IMR-90 (cell line): ENCODE results near the gene TBX10. TPM values are rescaled to one million over a fixed set of nuclear protein-coding genes. Genes with fewer than 3 reads are reported as not detected.

Source experiments
- ATAC-seq: fragments of 200-7000 bp; cut with Tn5 transposase; 2 replicates; pipeline ENCODE4 v1.9.1; 2020; ENCODE audit warnings: low read depth, mild to moderate bottlenecking, moderate library complexity
- BruUV-seq: library from RNA; stranded (reverse); fragments of 400-500 nt; replicated peaks from 2 replicates; lab custom pipeline; 2021; lab: Mats Ljungman, UMichigan
- CTCF ChIA-PET: fragments of 300-600 bp; formaldehyde crosslinking; extraction: SDS; loops from one replicate; lab custom pipeline; 2021; ENCODE audit warnings: antibody characterized with exemption; lab: Yijun Ruan, JAX
- POLR2A ChIA-PET: fragments of 300-600 bp; sonication (Branson Sonifier 250); formaldehyde crosslinking; loops from one replicate; lab custom pipeline; 2022; ENCODE audit warnings: antibody characterized with exemption; ENCODE audit not compliant: unreplicated experiment; lab: Charles Lee
- DNase-seq: peaks from one replicate; pipeline ENCODE4 v3.0.0; 2013
- H2AFZ ChIP-seq: replicated peaks from 2 replicates; pipeline ENCODE3; 2013; ENCODE audit warnings: low read length, mild to moderate bottlenecking; ENCODE audit not compliant: poor library complexity
- H2AK5ac ChIP-seq: 2 replicates; pipeline ENCODE4 v1.6.1; 2013; ENCODE audit warnings: low read depth, low read length, inconsistent platforms
- H2AK9ac ChIP-seq: replicated peaks from 2 replicates; pipeline ENCODE3; 2013; ENCODE audit warnings: mild to moderate bottlenecking, low read depth, low read length, moderate library complexity; ENCODE audit not compliant: poor library complexity
- H2BK120ac ChIP-seq: 2 replicates; pipeline ENCODE4 v1.6.1; 2013; ENCODE audit warnings: low read depth, low read length, inconsistent platforms
- H2BK15ac ChIP-seq: 3 replicates; pipeline ENCODE4 v1.6.1; 2013; ENCODE audit warnings: low read depth, low read length, inconsistent platforms
- H2BK20ac ChIP-seq: 2 replicates; pipeline ENCODE4 v1.6.1; 2013; ENCODE audit warnings: low read depth, mild to moderate bottlenecking, inconsistent platforms, low read length, moderate library complexity
- H2BK5ac ChIP-seq: 2 replicates; pipeline ENCODE4 v1.6.1; 2013; ENCODE audit warnings: mild to moderate bottlenecking, low read depth, low read length, inconsistent platforms; ENCODE audit not compliant: poor library complexity, severe bottlenecking
- H3K14ac ChIP-seq: replicated peaks from 2 replicates; pipeline ENCODE4 v1.6.1; 2013; ENCODE audit warnings: low read depth, low read length, inconsistent platforms
- H3K18ac ChIP-seq: 2 replicates; pipeline ENCODE4 v1.6.1; 2013; ENCODE audit warnings: low read depth, low read length, control low read depth
- H3K23ac ChIP-seq: 2 replicates; pipeline ENCODE4 v1.6.1; 2013; ENCODE audit warnings: low read depth, low read length, inconsistent platforms
- H3K27ac ChIP-seq: 2 replicates; pipeline ENCODE4 v1.5.1; 2013; ENCODE audit warnings: mild to moderate bottlenecking, control low read depth, low read length; ENCODE audit not compliant: insufficient read depth
- H3K27me3 ChIP-seq: 2 replicates; pipeline ENCODE4 v1.6.1; 2013; ENCODE audit warnings: low read length; ENCODE audit not compliant: control insufficient read depth, insufficient read depth
- H3K36me3 ChIP-seq: 2 replicates; pipeline ENCODE4 v1.6.1; 2013; ENCODE audit warnings: low read length, mixed read lengths; ENCODE audit not compliant: control insufficient read depth, insufficient read depth
- H3K4ac ChIP-seq: 2 replicates; pipeline ENCODE4 v1.6.1; 2013; ENCODE audit warnings: low read depth, low read length, inconsistent platforms
- H3K4me1 ChIP-seq: 2 replicates; pipeline ENCODE4 v1.6.1; 2013; ENCODE audit warnings: low read length, mixed read lengths; ENCODE audit not compliant: control insufficient read depth, insufficient read depth
- H3K4me2 ChIP-seq: 2 replicates; pipeline ENCODE4 v1.6.1; 2013; ENCODE audit warnings: low read depth, mild to moderate bottlenecking, control low read depth, low read length, moderate library complexity
- H3K4me3 ChIP-seq: 2 replicates; pipeline ENCODE4 v1.5.1; 2013; ENCODE audit warnings: low read depth, mild to moderate bottlenecking, control low read depth, low read length, moderate library complexity; ENCODE audit not compliant: insufficient read depth
- H3K56ac ChIP-seq: 2 replicates; pipeline ENCODE4 v1.6.1; 2013; ENCODE audit warnings: low read length, inconsistent platforms; ENCODE audit not compliant: insufficient read depth; ENCODE audit errors: extremely low read depth
- H3K79me1 ChIP-seq, 2 experiments: 2 replicates each; pipeline ENCODE4 v1.6.1; 2013; ENCODE audit warnings: low read length in 2 of 2, inconsistent platforms in 1 of 2, low read depth in 1 of 2
- H3K9ac ChIP-seq: 2 replicates; pipeline ENCODE4 v1.6.1; 2013; ENCODE audit warnings: low read depth, low read length, control low read depth
- H3K9me1 ChIP-seq: 2 replicates; pipeline ENCODE4 v1.6.1; 2013; ENCODE audit warnings: low read length, inconsistent platforms; ENCODE audit not compliant: insufficient read depth
- H3K9me3 ChIP-seq: 2 replicates; pipeline ENCODE4 v1.6.1; 2013; ENCODE audit warnings: low read length; ENCODE audit not compliant: control insufficient read depth, insufficient read depth
- H4K20me1 ChIP-seq: 2 replicates; pipeline ENCODE4 v1.6.1; 2013; ENCODE audit warnings: low read length, inconsistent platforms; ENCODE audit not compliant: insufficient read depth
- H4K5ac ChIP-seq: 2 replicates; pipeline ENCODE4 v1.6.1; 2013; ENCODE audit warnings: mild to moderate bottlenecking, low read depth, low read length, control low read depth
- H4K8ac ChIP-seq, 2 experiments: 2 replicates each; pipeline ENCODE4 v1.6.1; 2013; ENCODE audit warnings: low read depth in 2 of 2, low read length in 2 of 2, control low read depth in 1 of 2, inconsistent platforms in 1 of 2
- H4K91ac ChIP-seq: 2 replicates; pipeline ENCODE4 v1.6.1; 2013; ENCODE audit warnings: low read depth, low read length, inconsistent platforms; ENCODE audit not compliant: insufficient read depth
- BHLHE40 ChIP-seq: fragments of 150-350 bp; IDR thresholded peaks from 2 replicates; pipeline ENCODE4 v1.6.1; 2016; ENCODE audit warnings: mild to moderate bottlenecking, low read depth, low read length
- CEBPB ChIP-seq: IDR thresholded peaks from 2 replicates; pipeline ENCODE4 v1.6.1; 2012; ENCODE audit warnings: low read depth, low read length, improper control_type of control experiment
- CHD1 ChIP-seq: IDR thresholded peaks from 2 replicates; pipeline ENCODE4 v1.6.1; 2012; ENCODE audit warnings: low read depth, low read length, improper control_type of control experiment
- CTCF ChIP-seq: conservative IDR thresholded peaks from 2 replicates; pipeline ENCODE4 v1.5.1; 2012; ENCODE audit warnings: mild to moderate bottlenecking, low read depth, low read length, improper control_type of control experiment
- ELK1 ChIP-seq: fragments of 150-350 bp; IDR thresholded peaks from 2 replicates; pipeline ENCODE4 v1.6.1; 2016; ENCODE audit warnings: low read depth, mild to moderate bottlenecking, low read length, moderate library complexity, borderline replicate concordance
- FOS ChIP-seq: fragments of 150-350 bp; IDR thresholded peaks from 2 replicates; pipeline ENCODE4 v1.6.1; 2016; ENCODE audit warnings: low read depth, low read length
- MAFK ChIP-seq: IDR thresholded peaks from 2 replicates; pipeline ENCODE4 v1.6.1; 2012; ENCODE audit warnings: low read depth, low read length, improper control_type of control experiment
- MAZ ChIP-seq: IDR thresholded peaks from 2 replicates; pipeline ENCODE4 v1.6.1; 2012; ENCODE audit warnings: low read depth, mild to moderate bottlenecking, low read length, improper control_type of control experiment, moderate library complexity, borderline replicate concordance
- MXI1 ChIP-seq: IDR thresholded peaks from 2 replicates; pipeline ENCODE4 v1.6.1; 2012; ENCODE audit warnings: low read depth, mild to moderate bottlenecking, low read length, moderate library complexity, borderline replicate concordance
- NFE2L2 ChIP-seq: fragments of 150-350 bp; IDR thresholded peaks from 2 replicates; pipeline ENCODE4 v1.6.1; 2016; ENCODE audit warnings: low read depth, mild to moderate bottlenecking, low read length
- POLR2A ChIP-seq: IDR thresholded peaks from 2 replicates; pipeline ENCODE4 v1.6.1; 2012; ENCODE audit warnings: mild to moderate bottlenecking, low read depth, low read length
- RAD21 ChIP-seq: IDR thresholded peaks from 2 replicates; pipeline ENCODE4 v1.6.1; 2012; ENCODE audit warnings: low read length, improper control_type of control experiment
- RCOR1 ChIP-seq: IDR thresholded peaks from 2 replicates; pipeline ENCODE4 v1.6.1; 2012; ENCODE audit warnings: mild to moderate bottlenecking, low read length, improper control_type of control experiment; ENCODE audit not compliant: insufficient replicate concordance
- RFX5 ChIP-seq: IDR thresholded peaks from 2 replicates; pipeline ENCODE4 v1.8.0; 2012; ENCODE audit warnings: low read depth, mild to moderate bottlenecking, low read length, moderate library complexity
- SMC3 ChIP-seq: fragments of 150-350 bp; IDR thresholded peaks from 2 replicates; pipeline ENCODE4 v1.6.1; 2016; ENCODE audit warnings: low read depth, mild to moderate bottlenecking, antibody characterized with exemption, low read length, moderate library complexity
- USF2 ChIP-seq: fragments of 150-350 bp; IDR thresholded peaks from 2 replicates; pipeline ENCODE4 v1.6.1; 2017; ENCODE audit warnings: mild to moderate bottlenecking, antibody characterized with exemption, low read length, low read depth
- WGBS, 2 experiments: methylation state at CpG; one replicate each; pipeline versions ENCODE4 v1.1.5 to v1.1.7; 2013; ENCODE audit warnings: missing lambda C conversion rate in 2 of 2; ENCODE audit not compliant: insufficient read length in 1 of 2; ENCODE audit errors: extremely low coverage in 2 of 2; 5-methylcytosine and 5-hydroxymethylcytosine counted together
- dilution Hi-C: fragments of 300-500 bp; cut with HindIII; formaldehyde crosslinking; loops from one replicate; pipeline ENCODE4 v1.14.3; 2018; ENCODE audit warnings: low sequenced_read_pairs; ENCODE audit not compliant: unreplicated experiment
- in situ Hi-C: fragments of 300-500 bp; cut with MboI; formaldehyde crosslinking; loops from 3 replicates; pipeline ENCODE4 v1.14.3; 2019; ENCODE audit warnings: low sequenced_read_pairs, inconsistent platforms, mixed read lengths
- intact Hi-C: fragments of 100-400 bp; cut with micrococcal nuclease; formaldehyde crosslinking; loops from 2 replicates; pipeline ENCODE4 v1.10.0; 2022
- polyA plus RNA-seq, 3 experiments: library from polyadenylated mRNA; depleted of rRNA; stranded (reverse); fragments of >200 nt; gene quantifications; 2 replicates each; pipeline ENCODE4 v1.2.3, GENCODE V29; 2012; ENCODE audit warnings: low replicate concordance in 1 of 3
- total RNA-seq: library from RNA; depleted of rRNA; stranded (reverse); fragments of >200 nt; gene quantifications from 2 replicates; pipeline ENCODE4 v1.2.3, GENCODE V29; 2012

Gene TBX10
- total and polyA plus RNA-seq, 2 of the 4 experiments (the other 2 are of a cell fraction): not detected

- Histone ChIP-seq H2BK20ac (no peak overlapping the region), H3K9me1 (no peaks in the 10 kb centered on the region), H3K4me2 (no peak overlapping the region), H2AK9ac (peak overlapping the region; percentile 28), H4K20me1 (no peaks in the 10 kb centered on the region), H4K8ac (no peak overlapping the region), H3K4me3 (no peak overlapping the region), H3K79me1 (no peaks in the 10 kb centered on the region), H2BK120ac (no peak overlapping the region), H2BK5ac (no peak overlapping the region), H4K91ac (no peak overlapping the region), H3K18ac (no peak overlapping the region), H2BK15ac (no peak overlapping the region), H3K27ac (no peak overlapping the region), H3K9me3 (peaks cover 6% of the 10 kb centered on the region), H3K23ac (no peak overlapping the region), H3K9ac (no peak overlapping the region), H4K5ac (no peak overlapping the region), H3K27me3 (peaks cover 23% of the 10 kb centered on the region), H3K4ac (no peak overlapping the region), H3K4me1 (no peaks in the 10 kb centered on the region), H3K36me3 (no peaks in the 10 kb centered on the region), H2AFZ (no peak overlapping the region), H3K56ac (no peak overlapping the region), H3K14ac (no peak overlapping the region), H2AK5ac (no peak overlapping the region)
- ChIA-PET POLR2A (no interaction called here), CTCF (no interaction called here)
- intact Hi-C loops (no loop called here), dilution Hi-C loops (no loop called here), in situ Hi-C loops (no loop called here)
- BruUV-seq: no TSS peak
- DNase-seq (no peak), ATAC-seq (no peak)
- TF ChIP-seq SMC3: no peak
- no peak for TF ChIP-seq CEBPB
- no peak for TF ChIP-seq POLR2A
- TF ChIP-seq BHLHE40: no peak
- no peak for TF ChIP-seq MAFK
- TF ChIP-seq RCOR1: no peak
- TF ChIP-seq CHD1: no peak
- no peak for TF ChIP-seq CTCF
- no peak for TF ChIP-seq ELK1
- TF ChIP-seq FOS: no peak
- TF ChIP-seq USF2: no peak
- no peak for TF ChIP-seq NFE2L2
- TF ChIP-seq MXI1: no peak
- no peak for TF ChIP-seq RAD21
- TF ChIP-seq RFX5: no peak
- TF ChIP-seq MAZ: no peak
- WGBS, 2 experiments: 84% methylated on average over 7 of the region's 7 CpGs; no CpG with 5 or more reads in 1 of the 2 experiments
These were observed 38.5 kb downstream of the TBX10 start for GRCh38 chr11:67601098-67601497.
